H1 (cell line): ENCODE results near the gene ACAP3.

Experiments used
- BRCA1 ChIP-seq: IDR thresholded peaks from 2 replicates; pipeline ENCODE4 v1.6.1; 2012; ENCODE audit warnings: low read depth, low read length, improper control_type of control experiment
- EGR1 ChIP-seq: IDR thresholded peaks from 2 replicates; pipeline ENCODE4 v1.6.1; 2011; ENCODE audit warnings: low read depth, low read length, borderline replicate concordance
- FOSL1 ChIP-seq: IDR thresholded peaks from 2 replicates; pipeline ENCODE4 v1.6.1; 2011; ENCODE audit warnings: mild to moderate bottlenecking, low read depth, low read length, moderate library complexity; ENCODE audit not compliant: insufficient read depth
- POLR2A ChIP-seq, 2 experiments: IDR thresholded peaks; 1 replicate in 1 of 2; 2 replicates in 1 of 2; pipeline ENCODE4 v1.6.1; 2011; ENCODE audit warnings: low read depth in 2 of 2, low read length in 2 of 2, mild to moderate bottlenecking in 2 of 2; ENCODE audit errors: control extremely low read depth in 1 of 2
- RFX5 ChIP-seq: IDR thresholded peaks from 2 replicates; pipeline ENCODE4 v1.6.1; 2011; ENCODE audit warnings: low read depth, low read length, improper control_type of control experiment, borderline replicate concordance
- SP2 ChIP-seq: IDR thresholded peaks from 2 replicates; pipeline ENCODE4 v1.6.1; 2012; ENCODE audit warnings: mild to moderate bottlenecking, low read length, inconsistent platforms
- SRF ChIP-seq: IDR thresholded peaks from 2 replicates; pipeline ENCODE4 v1.6.1; 2011; ENCODE audit warnings: mild to moderate bottlenecking, low read depth, low read length, moderate library complexity
- TAF1 ChIP-seq: IDR thresholded peaks from 2 replicates; pipeline ENCODE4 v1.6.1; 2011; ENCODE audit warnings: mild to moderate bottlenecking, low read depth, low read length
- TEAD4 ChIP-seq: IDR thresholded peaks from 2 replicates; pipeline ENCODE4 v1.6.1; 2012; ENCODE audit warnings: low read depth, low read length, inconsistent platforms, mixed read lengths
- USF2 ChIP-seq: IDR thresholded peaks from 2 replicates; pipeline ENCODE4 v1.6.1; 2011; ENCODE audit warnings: low read length, improper control_type of control experiment
- ZNF274 ChIP-seq: IDR thresholded peaks from 2 replicates; pipeline ENCODE4 v1.7.0; 2012; ENCODE audit warnings: low read length, borderline replicate concordance; ENCODE audit errors: extremely low read depth
- TF ChIP-seq, protein P1 (sequence below), 3 experiments: IDR thresholded peaks; 1 replicate in 2 of 3; 2 replicates in 1 of 3; pipeline versions ENCODE4 v1.5.1 to v1.6.1; 2011; ENCODE audit warnings: low read length in 3 of 3, mild to moderate bottlenecking in 3 of 3, inconsistent platforms in 2 of 3, low read depth in 1 of 3, moderate library complexity in 1 of 3; ENCODE audit not compliant: insufficient read depth in 1 of 3; ENCODE audit errors: control extremely low read depth in 1 of 3

DNA sequence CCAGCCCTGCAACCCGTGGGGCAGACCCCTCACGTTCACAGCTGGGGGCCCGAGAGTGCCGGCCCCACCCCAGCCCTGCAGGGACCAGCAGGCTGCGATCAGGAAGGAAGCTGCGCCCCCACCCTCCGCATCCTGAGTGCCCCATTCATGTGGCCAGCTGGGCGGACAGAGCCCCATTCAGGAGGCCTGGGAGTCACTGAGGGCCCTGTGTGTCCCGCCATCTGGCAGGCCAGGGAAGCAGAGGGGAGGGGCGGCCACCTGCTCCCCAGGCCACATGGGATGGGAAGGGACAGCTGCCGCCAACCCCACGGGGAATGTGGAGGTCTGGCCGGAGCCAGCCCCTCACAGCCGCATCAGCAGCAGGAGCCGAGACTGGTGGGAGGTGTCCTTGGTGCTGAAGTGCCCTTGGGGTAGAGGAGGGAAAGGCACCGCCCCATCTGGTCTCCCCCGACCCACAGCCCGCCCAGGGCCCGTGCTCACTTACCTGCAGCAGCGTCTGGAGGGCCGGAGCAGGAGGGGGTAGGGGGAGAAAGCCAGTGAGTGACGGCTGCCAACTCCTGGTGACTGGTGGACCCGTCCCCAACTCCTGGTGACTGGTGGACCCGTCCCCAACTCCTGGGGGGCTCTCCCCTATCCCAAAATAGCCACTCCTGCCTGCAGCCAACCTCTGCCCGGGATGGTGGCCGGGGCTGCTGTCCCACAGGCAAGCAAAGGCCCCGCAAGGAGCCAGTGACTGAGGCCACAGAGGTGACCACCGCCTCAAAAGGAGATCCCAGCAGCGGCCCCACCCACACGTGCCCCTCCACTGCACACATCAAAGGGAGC is 8.7 kb downstream of the ACAP3 start:
- TF ChIP-seq, protein P1, sequence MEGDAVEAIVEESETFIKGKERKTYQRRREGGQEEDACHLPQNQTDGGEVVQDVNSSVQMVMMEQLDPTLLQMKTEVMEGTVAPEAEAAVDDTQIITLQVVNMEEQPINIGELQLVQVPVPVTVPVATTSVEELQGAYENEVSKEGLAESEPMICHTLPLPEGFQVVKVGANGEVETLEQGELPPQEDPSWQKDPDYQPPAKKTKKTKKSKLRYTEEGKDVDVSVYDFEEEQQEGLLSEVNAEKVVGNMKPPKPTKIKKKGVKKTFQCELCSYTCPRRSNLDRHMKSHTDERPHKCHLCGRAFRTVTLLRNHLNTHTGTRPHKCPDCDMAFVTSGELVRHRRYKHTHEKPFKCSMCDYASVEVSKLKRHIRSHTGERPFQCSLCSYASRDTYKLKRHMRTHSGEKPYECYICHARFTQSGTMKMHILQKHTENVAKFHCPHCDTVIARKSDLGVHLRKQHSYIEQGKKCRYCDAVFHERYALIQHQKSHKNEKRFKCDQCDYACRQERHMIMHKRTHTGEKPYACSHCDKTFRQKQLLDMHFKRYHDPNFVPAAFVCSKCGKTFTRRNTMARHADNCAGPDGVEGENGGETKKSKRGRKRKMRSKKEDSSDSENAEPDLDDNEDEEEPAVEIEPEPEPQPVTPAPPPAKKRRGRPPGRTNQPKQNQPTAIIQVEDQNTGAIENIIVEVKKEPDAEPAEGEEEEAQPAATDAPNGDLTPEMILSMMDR (IDR thresholded peaks at IDR 0.05; ENCODE audit: control extremely low read depth in 1 of 3, insufficient read depth in 1 of 3, low read depth in 1 of 3, low read length in 3 of 3), result no peak
- TF ChIP-seq RFX5 (no peak), POLR2A (IDR thresholded peaks at IDR 0.05; ENCODE audit: control extremely low read depth in 1 of 2, low read depth in 2 of 2, low read length in 2 of 2) (no peak), TAF1 (no peak), FOSL1 (no peak), TEAD4 (no peak), ZNF274 (no peak), USF2 (no peak), BRCA1 (no peak), EGR1 (no peak), SRF (no peak), SP2 (no peak)
